Cardiac septum (tissue), 1 donor: ENCODE results near the gene ITGB3. TPM values are rescaled to one million over a fixed set of nuclear protein-coding genes. Genes with fewer than 3 reads are reported as not detected.
"Not testable (repeated sequence)": the region's sequence is repeated elsewhere in the genome, so short reads cannot be mapped to it uniquely, and the experiment has no call there.

Experiments
- DNase-seq: peaks from one replicate; pipeline ENCODE4 v3.0.0-alpha.2; 2020; ENCODE audit warnings: low spot score
- intact Hi-C: fragments of 100-400 bp; cut with DNase I; formaldehyde crosslinking; loops from one replicate; pipeline ENCODE4 v1.14.0; 2022
- total RNA-seq: library from RNA; stranded (reverse); fragmentation: NEBNext Ultra II Directional; extraction: Animal tissue kit (Norgen Biotek cat#: 25700); gene quantifications from one replicate; pipeline ENCODE4 v1.2.1, GENCODE V29; 2021
- donor health status: DM: no; HTN: no; CAD: no.

ITGB3 gene
- total RNA-seq, 1 donor from 2014 or later, result 5.7 TPM

DNA sequence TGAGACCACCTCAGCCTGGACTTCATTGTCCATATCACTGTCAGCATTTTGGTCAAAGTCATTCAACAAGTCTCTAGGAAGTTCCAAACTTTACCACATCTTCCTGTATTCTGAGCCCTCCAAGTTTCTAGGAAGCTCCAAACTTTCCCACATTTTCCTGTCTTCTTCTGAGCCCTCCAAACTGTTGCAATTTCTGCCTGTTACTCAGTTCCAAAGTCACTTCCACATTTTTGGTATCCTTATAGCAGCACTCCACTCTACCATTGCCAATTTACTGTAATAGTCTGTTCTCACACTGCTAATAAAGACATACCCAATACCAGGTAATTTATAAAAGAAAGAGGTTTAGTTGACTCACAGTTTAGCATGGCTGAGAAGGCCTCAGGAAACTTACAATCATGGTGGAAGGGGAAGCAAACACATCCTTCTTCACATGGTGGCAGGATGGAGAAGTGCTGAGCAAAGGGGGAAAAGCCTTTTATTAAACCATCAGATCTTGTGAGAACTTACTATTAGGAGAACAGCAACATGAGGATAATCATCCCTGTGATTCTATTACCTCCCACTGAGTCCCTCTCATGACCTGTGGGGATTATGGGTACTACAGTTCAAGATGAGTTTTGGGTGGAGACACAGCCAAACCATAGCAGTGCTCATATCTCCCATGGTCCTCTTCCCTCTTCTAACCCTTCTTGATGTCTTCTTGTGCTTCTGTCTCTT, 16.1 kb downstream of the ITGB3 start:
- intact Hi-C loops, DNase-seq: not testable (repeated sequence)

DNA sequence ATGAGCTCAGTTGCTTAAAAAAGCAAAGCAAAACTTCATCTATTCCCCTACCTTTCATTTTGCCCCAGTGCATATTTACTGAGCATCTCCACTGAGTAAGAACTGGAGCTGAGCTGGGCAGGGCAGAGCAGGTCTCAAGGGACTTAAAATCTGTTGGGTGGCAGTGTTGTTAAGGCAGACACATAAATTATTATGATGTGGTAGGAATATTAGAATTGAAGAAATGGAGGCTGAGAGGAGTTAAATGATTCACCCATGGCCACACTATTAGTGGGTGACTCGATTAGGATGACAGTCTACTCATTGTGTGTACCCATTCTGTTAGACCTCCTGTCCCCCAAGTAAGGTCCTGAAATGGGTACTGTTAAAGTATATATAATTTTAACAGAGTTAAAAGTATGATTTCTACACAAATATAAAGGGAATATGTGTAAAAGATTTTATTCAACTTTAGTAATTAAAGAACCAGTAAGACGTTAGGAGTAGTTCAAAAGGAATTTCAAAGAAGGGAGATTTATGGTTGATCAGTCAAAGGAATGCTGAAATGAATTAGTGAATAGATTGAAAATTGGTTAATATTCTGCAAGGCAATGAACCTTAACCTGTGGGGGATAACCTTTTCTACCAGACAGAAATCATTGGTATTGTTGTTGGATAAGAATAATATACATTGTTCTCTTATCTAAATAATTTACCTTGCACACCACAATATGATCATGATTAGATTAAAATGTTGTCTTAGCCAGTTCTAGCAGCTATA, 17.5 kb downstream of the ITGB3 start:
- intact Hi-C loops, result no loop called here
- DNase-seq, result no peak

DNA sequence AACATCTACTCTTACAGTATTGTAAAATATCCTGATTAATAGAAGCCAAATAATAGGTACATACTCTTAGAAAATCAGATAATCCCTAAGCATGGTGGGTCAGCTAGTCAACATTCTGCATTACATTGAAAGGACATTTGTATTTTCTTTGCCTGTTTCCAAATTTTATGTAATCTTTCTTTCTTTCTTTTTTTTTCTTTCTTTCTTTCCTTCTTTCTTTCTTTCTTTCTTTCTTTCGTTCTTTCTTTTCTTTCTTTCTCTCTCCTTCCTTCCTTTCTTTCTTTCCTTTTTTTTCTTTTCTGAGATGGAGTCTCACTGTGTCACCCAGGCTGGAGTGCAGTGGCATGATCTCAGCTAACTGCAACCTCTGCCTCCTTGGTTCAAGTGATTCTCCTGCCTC, 18.9 kb downstream of the ITGB3 start:
- DNase-seq, result no peak
- intact Hi-C loops, result no loop called here

DNA sequence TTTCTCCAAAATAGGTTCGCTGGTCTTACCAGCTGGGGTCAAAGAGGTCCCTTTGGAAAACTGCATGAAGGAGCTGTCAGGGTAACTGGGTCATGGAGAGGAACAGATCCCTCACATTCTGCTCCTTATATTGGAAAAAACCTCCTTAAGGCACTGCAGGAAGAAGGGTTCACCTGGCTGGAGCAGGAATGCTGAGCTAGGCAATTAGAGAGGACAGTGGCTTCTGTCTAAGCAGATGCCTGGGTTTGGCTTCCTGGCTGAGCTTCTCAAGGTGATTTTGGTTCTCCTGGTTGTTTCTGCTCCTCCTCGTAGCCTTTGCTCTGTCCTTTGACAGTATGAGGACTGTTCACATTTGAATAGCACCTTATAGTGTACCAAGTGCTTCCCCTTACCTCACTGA, 19.6 kb downstream of the ITGB3 start:
- intact Hi-C loops, result no loop called here
- no peak for DNase-seq

DNA sequence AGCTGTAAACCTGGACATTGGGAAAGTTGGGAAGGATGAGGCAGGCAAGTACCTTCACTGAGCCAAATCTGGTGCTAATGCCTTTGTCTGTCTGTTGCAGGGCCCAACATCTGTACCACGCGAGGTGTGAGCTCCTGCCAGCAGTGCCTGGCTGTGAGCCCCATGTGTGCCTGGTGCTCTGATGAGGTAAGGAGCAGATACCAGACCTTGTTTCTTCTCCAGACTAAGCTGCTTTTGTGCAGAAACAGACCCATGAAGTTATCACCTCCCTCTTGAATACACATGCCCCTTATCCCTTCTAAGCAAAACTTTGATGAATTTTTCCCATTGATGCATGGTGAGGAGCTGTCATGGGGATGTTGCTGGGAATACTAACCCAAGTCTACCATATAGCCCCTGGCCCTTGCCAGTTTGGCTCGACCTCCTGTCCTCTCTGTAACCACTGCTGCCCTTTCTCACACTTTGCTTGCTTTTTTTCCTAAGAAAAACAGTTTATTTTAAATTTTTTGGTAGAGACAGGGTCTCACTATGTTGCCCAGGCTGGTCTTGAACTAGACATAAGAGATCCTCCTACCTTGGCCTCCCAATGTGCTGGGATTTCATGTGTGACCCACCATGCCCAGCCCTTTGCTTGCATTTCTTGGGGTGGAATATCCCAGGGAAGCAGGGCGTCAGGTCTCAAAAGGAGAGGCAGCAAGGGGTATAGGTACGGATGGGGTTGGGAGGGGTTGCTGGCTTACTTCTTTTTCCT, 20.9 kb downstream of the ITGB3 start:
- DNase-seq, result peak; percentile 22
- intact Hi-C loops, result loop anchor here (5.0 kb wide), 1 partner anchor 48 kb away; the partner anchor contains the start of gene EFCAB13

DNA sequence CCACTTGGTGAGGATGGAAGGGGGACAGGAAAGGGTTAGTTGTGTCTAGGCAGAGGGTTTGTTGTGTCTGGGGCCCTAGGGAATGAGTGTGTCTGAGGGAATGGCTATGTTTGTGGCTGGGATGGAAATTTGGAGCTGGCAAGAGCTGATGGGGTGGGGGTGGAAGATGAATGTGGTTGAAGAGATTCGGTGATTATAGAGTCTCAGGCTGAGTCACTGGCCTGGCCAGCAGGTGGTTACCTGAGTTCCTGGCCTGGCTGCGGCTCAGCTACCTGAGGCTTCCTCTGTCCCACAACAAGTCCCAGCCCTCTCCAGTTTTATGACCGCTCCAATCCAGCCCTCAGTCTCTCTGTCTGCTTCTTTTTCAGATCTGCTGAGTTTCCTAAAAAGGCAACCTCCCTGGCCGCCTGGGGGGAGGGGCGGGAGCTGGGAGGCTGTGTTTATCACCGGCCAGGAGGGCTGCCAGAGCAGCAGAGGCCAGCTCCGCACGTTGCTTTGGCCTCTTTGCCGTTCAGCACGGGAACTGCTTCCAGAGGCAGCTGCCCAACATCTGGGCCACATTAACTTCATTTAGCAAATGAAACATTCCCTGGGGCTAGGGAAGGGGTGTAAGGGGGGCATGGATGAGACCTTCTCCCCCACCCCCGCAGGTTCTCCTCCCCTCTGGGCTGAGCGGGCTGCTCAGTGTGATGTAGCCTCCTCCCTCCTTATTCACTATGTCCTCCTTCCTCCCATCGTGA, 21.8 kb downstream of the ITGB3 start:
- peak; percentile 88 for DNase-seq
- intact Hi-C loops, result loop anchor here (5.0 kb wide), 1 partner anchor 47 kb away; the partner anchor contains the start of gene EFCAB13

DNA sequence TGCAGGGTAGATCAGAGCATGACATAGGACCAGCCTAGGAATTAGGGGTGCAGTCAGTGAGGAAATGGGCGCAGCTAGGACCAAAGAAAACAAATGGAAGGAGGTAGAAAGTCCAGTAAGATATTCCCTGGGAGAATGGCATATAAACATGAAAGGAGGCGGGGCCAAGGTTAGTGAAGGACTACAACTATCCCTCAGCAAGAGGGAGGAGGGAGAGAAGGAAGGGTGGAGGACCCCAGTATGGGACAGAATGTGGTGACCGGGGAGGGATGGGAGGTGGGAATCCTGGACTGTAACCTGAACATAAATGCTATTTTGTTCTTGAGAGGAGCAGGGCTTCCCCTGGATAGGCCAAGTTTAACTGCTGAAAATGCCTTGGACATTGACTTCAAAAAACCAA, 22.8 kb downstream of the ITGB3 start:
- intact Hi-C loops, result loop anchor here (5.0 kb wide), 1 partner anchor 46 kb away; the partner anchor contains the start of gene EFCAB13
- no peak for DNase-seq

DNA sequence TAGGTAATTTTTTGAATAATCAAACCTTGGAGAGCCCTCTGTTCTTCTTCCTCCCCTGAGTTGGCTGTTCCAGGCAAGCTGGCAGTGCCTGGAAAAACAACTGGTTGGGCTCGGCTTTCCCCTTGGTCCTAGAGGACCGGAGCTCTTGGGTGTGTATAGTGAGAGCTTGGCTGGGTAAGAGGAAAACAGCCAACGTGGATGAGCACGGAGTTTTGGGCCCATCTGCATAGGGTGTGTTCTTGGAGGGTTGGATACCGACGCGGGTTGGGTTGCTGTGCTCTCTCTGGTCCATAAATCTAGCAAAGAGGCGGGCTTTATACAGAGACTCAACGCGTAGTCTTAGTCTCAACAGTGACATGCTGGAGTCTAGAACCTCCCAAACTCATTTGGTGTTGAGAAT, 23.2 kb downstream of the ITGB3 start:
- no peak for DNase-seq
- intact Hi-C loops, result loop anchor here (5.0 kb wide), 1 partner anchor 45 kb away; the partner anchor contains the start of gene EFCAB13

DNA sequence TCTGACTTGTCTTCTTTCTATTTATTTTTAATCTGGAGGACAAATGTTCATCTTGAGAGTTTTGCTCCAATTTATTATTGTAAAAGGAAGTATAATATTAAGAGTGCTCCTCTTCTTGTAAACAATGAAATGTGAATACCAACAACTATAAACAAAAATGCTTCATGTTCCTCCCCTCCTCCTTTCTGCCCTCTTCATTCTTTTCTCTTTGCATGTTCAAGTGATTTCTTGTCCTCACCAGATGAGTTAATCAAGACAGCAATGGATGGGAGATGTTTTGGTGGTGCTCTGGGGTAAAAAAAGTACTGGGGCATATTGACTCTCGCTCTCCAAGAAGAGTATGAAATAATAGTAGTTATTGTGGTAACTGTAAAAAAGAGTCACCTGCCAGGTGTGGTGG, 24.3 kb downstream of the ITGB3 start:
- DNase-seq, result no peak
- intact Hi-C loops, result loop anchor here (2.0 to 5.0 kb wide), 2 partner anchors 37 to 44 kb away; partner anchors contain the start of gene EFCAB13

DNA sequence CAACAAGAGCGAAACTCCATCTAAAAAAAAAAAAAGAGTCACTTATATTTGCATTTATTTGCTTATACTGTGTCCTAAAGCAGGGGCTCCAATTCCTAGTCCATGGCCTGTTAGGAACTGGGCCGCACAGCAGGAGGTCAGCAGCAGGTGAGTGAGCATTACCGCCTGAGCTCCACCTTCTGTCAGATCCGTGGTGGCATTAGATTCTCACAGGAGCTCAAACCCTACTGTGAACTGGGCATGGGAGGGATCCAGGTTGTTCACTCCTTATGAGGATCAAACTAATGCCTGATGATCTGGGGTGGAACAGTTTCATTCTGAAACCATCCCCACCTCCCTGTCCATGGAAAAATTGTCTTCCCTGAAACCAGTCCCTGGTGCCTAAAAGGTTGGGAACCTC, 24.9 kb downstream of the ITGB3 start:
- intact Hi-C loops, result loop anchor here (2.0 to 5.0 kb wide), 2 partner anchors 38 to 44 kb away; partner anchors contain the start of gene EFCAB13
- no peak for DNase-seq

DNA sequence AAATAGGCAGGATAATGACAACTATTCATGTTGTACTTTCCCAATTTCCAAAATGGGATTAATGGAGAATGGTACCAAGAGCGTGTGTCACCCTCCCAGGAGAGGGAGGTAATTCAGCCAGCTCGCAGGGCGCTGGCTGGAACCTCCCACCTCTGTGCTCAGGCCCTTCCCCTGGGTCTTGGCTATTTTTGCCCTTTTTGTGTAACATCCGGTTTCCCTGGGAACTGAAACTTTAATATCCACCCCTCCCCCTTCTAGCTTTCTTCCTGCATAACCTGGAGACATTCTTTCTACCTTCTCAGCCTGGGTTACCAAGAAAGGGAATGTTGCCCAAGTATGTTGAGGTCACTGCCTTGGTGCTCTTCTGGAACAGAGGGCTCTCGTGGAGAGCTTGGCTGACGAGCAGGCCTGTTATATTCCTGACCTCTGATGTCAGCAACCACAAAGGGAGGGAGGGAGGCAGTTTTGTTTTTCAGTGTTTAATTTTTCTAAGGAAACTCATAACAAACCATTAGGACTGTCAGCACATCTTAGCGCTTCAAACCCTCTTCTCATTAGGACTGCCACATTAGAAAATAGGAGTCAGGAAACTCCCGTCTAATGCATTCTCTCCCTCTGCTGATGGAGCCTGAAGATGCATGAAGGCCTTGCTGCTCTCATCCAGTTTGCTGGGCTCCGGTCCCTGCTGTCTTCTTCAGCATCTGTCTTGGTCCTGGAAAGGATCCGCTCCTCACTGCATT, 25.6 kb downstream of the ITGB3 start:
- no peak for DNase-seq
- intact Hi-C loops, result loop anchor here (2.0 to 5.0 kb wide), 2 partner anchors 38 to 43 kb away; partner anchors contain the start of gene EFCAB13

DNA sequence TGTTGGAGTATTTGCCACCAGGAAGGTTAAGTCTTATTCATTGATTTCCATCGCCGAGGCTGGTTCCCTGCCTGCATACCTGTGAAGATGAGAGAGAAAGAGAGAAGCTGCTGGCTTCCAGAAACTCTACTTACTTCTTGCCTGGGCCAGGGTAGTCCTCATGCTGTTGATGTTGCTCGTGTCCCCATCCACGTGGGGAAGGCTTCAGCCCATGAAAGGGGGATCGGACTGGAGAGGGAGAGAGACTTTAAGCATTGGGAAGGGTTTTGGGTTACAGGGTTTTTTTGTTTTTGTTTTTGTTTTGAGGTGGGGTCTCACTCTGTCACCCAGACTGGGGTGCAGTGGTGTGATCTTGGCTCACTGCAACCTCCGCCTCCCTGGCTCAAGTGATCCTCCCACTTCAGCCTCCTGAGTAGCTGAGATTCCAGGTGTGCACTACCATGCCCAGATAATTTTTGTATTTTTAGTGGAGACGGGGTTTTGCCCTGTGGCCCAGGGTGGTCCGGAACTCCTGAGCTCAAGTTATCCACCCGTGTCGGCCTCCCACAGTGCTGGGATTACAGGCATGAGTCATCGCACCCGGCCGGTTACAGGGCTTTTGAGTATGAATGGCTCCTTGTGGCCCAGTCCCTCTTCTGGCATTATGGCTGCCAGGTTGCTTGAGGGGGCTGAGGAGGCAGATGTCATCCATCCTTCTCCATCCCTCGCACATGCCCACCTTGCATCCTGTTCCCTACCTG, 26.6 kb downstream of the ITGB3 start:
- intact Hi-C loops, result no loop called here
- no peak for DNase-seq

DNA sequence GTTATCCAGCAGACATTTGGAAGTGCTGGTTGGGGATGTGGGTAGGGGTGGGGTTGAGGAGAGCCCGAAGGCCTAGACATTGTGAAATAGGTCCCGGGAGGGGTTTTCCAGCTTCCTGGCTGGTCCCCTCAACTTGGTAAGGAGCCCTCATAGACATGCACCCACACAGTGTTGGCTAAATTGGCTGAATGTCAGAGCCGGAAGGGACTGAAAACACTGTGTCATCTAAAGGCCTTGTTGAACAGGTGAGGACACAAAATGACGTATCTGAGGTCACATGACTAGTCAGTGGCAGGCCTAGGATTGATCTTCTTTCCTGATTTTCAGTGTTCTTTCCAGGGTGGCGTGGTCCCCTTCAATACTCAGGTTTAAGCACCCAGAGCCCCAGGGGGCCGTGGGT, 27.6 kb downstream of the ITGB3 start:
- intact Hi-C loops, result no loop called here
- no peak for DNase-seq

DNA sequence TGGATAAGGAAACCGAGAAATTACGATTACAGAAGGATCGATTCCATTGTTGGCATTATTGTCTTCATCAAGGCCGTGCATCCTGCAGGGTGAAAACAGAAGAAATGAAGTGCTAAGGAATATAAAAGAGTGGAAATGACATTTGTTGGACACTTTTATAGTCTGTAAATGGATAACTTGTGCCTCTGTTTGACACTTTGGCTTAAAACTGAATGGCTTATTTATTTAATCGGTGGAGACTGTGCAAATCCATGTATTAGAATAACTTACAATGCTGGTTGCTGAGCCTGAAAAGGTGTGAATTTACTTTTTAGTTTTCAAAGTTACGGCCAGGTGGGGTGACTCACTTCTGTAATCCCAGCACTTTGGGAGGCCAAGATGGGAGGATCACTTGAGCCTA, 31.4 kb downstream of the ITGB3 start:
- DNase-seq, result no peak
- intact Hi-C loops, result no loop called here

DNA sequence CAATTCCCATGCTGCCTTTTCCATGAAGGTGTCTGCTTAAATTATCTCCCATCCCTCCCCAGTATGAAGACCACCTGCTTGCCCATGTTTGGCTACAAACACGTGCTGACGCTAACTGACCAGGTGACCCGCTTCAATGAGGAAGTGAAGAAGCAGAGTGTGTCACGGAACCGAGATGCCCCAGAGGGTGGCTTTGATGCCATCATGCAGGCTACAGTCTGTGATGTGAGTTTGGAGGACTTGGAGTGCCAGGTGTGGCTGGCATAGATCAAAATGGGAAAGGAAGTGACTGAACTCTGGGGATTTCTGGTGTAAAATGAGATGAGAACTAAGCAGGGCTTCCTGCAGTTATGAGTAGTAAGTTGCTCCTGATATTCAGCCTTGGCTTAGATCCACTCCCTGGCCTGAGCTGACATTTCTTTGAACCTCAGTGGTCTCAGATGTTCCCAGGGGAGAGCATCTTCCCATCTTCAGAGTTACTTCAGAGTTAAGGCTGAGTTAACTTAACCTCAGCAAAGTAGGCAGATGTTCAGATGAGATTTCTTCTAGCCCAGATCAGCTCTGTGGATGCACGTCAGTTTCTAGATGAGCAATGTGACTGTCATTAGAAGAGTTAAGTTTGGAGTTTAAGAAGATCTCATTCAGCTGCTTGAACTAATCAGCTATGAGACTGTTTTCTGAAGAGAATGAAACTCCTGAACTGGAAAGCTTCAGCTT, 32.7 kb downstream of the ITGB3 start:
- intact Hi-C loops, result no loop called here
- DNase-seq, result no peak

DNA sequence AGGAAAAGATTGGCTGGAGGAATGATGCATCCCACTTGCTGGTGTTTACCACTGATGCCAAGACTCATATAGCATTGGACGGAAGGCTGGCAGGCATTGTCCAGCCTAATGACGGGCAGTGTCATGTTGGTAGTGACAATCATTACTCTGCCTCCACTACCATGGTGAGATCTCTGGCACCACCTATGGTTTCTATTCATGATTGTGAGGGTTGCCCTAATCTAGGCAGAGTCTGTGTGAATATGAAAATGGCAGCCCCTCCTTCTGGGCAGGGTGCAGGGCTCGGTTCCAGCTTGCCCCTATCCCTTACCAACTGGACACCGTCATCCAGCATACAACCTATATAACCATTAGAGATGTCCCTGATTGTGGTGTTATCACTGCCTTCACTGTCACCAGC, 33.4 kb downstream of the ITGB3 start:
- intact Hi-C loops, result no loop called here

DNA sequence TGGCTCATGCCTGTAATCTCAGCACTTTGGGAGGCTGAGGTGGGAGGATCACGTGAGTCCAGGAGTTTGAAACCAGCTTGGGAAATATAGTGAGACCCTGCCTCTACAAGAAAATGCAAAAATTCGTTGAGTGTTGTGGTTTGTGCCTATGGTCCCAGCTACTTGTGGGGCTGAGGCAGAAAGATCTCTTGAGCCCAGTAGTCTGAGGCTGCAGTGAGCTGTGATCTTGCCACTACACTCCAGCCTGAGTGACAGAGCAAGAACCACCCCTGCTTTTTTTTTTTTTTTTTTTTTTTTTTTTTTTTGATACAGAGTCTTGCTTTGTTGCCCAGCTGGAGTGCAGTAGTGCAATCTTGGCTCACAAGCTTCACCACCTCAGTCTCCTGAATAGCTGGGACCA, 34.0 kb downstream of the ITGB3 start:
- no peak for DNase-seq
- intact Hi-C loops, result no loop called here

More for the DNA sequence above, 33.4 kb downstream of the ITGB3 start:
- DNase-seq, result no peak
